ENCODE results near the gene PSMD2. TPM values are rescaled to one million over a fixed set of nuclear protein-coding genes. Genes with fewer than 3 reads are reported as not detected.

Gene PSMD2
- total and polyA plus RNA-seq, 10 of the 15 experiments (the other 5 are each of a cell fraction or from before 2014, with no cell fraction given) = 103 to 515 (median 197) TPM

GRCh38 chr3:184352149-184352785 lies 53.2 kb downstream of the PSMD2 start:
- no TSS peak for BruUV-seq (replicated peaks)
- SMC1A ChIA-PET (ENCODE audit: uncharacterized antibody, unreplicated experiment) = no interaction called here
- WGBS (ENCODE audit: insufficient coverage, insufficient replicate concordance, low lambda C conversion rate, missing lambda C conversion rate) = 74% methylated on average over 14 of the region's 15 CpGs
- in situ Hi-C loops (cut with MboI) (no loop called here), intact Hi-C loops (cut with micrococcal nuclease; ENCODE audit: unreplicated experiment) (no loop called here)
- no peaks in the 10 kb centered on the region for H3K36me3 ChIP-seq (ENCODE audit: control insufficient read depth in 2 of 2, insufficient read depth in 2 of 2, low read length in 1 of 2)
- TF ChIP-seq ZNF217 (IDR thresholded peaks at IDR 0.05) (no peak), E4F1 (IDR thresholded peaks at IDR 0.05; ENCODE audit: borderline replicate concordance, partially characterized antibody) (no peak), BCL11A (IDR thresholded peaks at IDR 0.05; ENCODE audit: low read depth, low read length) (no peak), E2F8 (IDR thresholded peaks at IDR 0.05; ENCODE audit: low read depth, partially characterized antibody) (no peak), CBX3 (IDR thresholded peaks at IDR 0.05; ENCODE audit: borderline replicate concordance, low read depth) (no peak), EGR1 (IDR thresholded peaks at IDR 0.05; ENCODE audit: borderline replicate concordance in 1 of 2, low read depth in 2 of 2, low read length in 2 of 2) (no peak), MTA2 (IDR thresholded peaks at IDR 0.05; ENCODE audit: low read depth) (no peak), POLR2AphosphoS5 (IDR thresholded peaks at IDR 0.05; ENCODE audit: low read length) (no peak), HDAC6 (IDR thresholded peaks at IDR 0.05; ENCODE audit: unreplicated experiment) (no peak), RELA (IDR thresholded peaks at IDR 0.05; ENCODE audit: borderline replicate concordance, partially characterized antibody) (no peak), IRF3 (IDR thresholded peaks at IDR 0.05) (no peak), HSF1 (IDR thresholded peaks at IDR 0.05; ENCODE audit: low read depth, low read length) (no peak), SKIL (IDR thresholded peaks at IDR 0.05; ENCODE audit: low read depth, poor library complexity, severe bottlenecking) (no peak), RBBP5 (conservative IDR thresholded peaks at IDR 0.05) (no peak)
- no peaks in the 10 kb centered on the region for H3K4me1 ChIP-seq (ENCODE audit: control insufficient read depth, insufficient read depth, low read length)
- H3K4me2 ChIP-seq (ENCODE audit: control insufficient read depth, insufficient read depth) = no peak overlapping the region
- FAIRE-seq = no peak
- H3K27ac ChIP-seq (ENCODE audit: control insufficient read depth, insufficient read depth) = no peak overlapping the region
- no peaks in the 10 kb centered on the region for H4K20me1 ChIP-seq (ENCODE audit: control insufficient read depth, insufficient read depth)
- CTCF ChIA-PET = interaction anchor here (0.5 to 3.7 kb wide), 3 partner anchors 19 to 871 kb away, joined by 3 to 16 read pairs (median 3); no protein-coding TSS in a partner anchor
- POLR2A ChIA-PET = no interaction called here
- H3K9ac ChIP-seq (ENCODE audit: control insufficient read depth, insufficient read depth, low read length) = no peak overlapping the region
- H3K9me3 ChIP-seq (replicated peaks; ENCODE audit: control insufficient read depth, insufficient read depth, low read length) = no peaks in the 10 kb centered on the region
- no peak for ATAC-seq
- no peak overlapping the region for H2AFZ ChIP-seq (ENCODE audit: control insufficient read depth, low read depth, low read length)
- no peaks in the 10 kb centered on the region for H3K27me3 ChIP-seq (replicated peaks in 1 of 2; ENCODE audit: control insufficient read depth in 2 of 2, insufficient read depth in 2 of 2, low read length in 1 of 2)
- H3K79me2 ChIP-seq (ENCODE audit: control insufficient read depth, insufficient read depth, low read length) = no peaks in the 10 kb centered on the region
- H3K4me3 ChIP-seq = no peak overlapping the region
- RAD21 ChIA-PET (ENCODE audit: unreplicated experiment) = no interaction called here
- no peak for DNase-seq (ENCODE audit: low read depth, low spot score)

Data from GM12878 (cell line).